Peyer's patch (tissue), 4 donors: ENCODE data around the gene AQP3. TPM values are rescaled to one million over a fixed set of nuclear protein-coding genes. Genes with fewer than 3 reads are reported as not detected.

Source experiments
- DNase-seq, 3 donors: peaks; one replicate each; pipeline ENCODE4 v3.0.0-alpha.2; 2017 to 2019
- H3K27ac ChIP-seq, 4 donors: fragments of 200-600 bp; sonication (generic); one replicate each; pipeline ENCODE4 v1.5.1; 2016 to 2019
- H3K27me3 ChIP-seq, 2 donors: fragments of 200-600 bp; sonication (generic); one replicate each; pipeline ENCODE4 v1.5.1; 2019
- H3K36me3 ChIP-seq, 3 donors: fragments of 200-600 bp; sonication (generic); one replicate each; pipeline ENCODE4 v1.5.1; 2016 to 2019
- H3K4me1 ChIP-seq, 4 donors: fragments of 200-600 bp; sonication (generic); one replicate each; pipeline ENCODE4 v1.5.1; 2016 to 2019
- H3K4me3 ChIP-seq, 4 donors: fragments of 200-600 bp; sonication (generic); 1 replicate in 3 of 4; 2 replicates in 1 of 4; pipeline ENCODE4 v1.5.1; 2016 to 2019; ENCODE audit warnings: mild to moderate bottlenecking in 1 of 4
- H3K9me3 ChIP-seq, 4 donors: fragments of 200-600 bp; sonication (generic); one replicate each; pipeline ENCODE4 v1.5.1; 2016 to 2019; ENCODE audit warnings: mild to moderate bottlenecking in 1 of 4
- CTCF ChIP-seq, 6 experiments: fragments of 450-650 bp in 4 of 6; fragments of 200-600 bp in 2 of 6; sonication (generic) in 1 of 6; IDR thresholded peaks; one replicate each; pipeline ENCODE4 v1.5.1; 2017 to 2019; ENCODE audit warnings: antibody characterized with exemption in 6 of 6, mild to moderate bottlenecking in 3 of 6, moderate library complexity in 1 of 6
- POLR2A ChIP-seq, 2 donors: fragments of 450-650 bp; IDR thresholded peaks; one replicate each; pipeline ENCODE4 v1.5.1; 2017; ENCODE audit warnings: antibody characterized with exemption in 2 of 2, mild to moderate bottlenecking in 2 of 2, moderate library complexity in 2 of 2
- total RNA-seq, 4 donors: library from RNA; depleted of rRNA; stranded (reverse); fragments of >200 nt; gene quantifications; one replicate each; pipeline ENCODE4 v1.1.0, GENCODE V29; 2016

The AQP3 gene
- total RNA-seq, 4 donors from 2014 or later, result 12.4 to 424 (median 260) TPM

GRCh38 chr9:33415501-33416038, 31.8 kb downstream of the AQP3 start:
- H3K4me3 ChIP-seq, result no peak overlapping the region
- DNase-seq, result peak; percentile 80 to 94 (median 92)
- TF ChIP-seq CTCF (IDR thresholded peaks at IDR 0.05) (peak; percentile 21 to 86 (median 74)), POLR2A (IDR thresholded peaks at IDR 0.05) (peak in 1 of 2 donors; percentile 24)
- H3K36me3 ChIP-seq, result no peaks in the 10 kb centered on the region
- H3K27ac ChIP-seq, result peak overlapping the region in 3 of 4 donors; percentile 43 to 81 (median 54)
- H3K27me3 ChIP-seq, result no peaks in the 10 kb centered on the region
- H3K4me1 ChIP-seq, result peaks cover 0 to 36% (median 7%) of the 10 kb centered on the region in 4 donors
- no peaks in the 10 kb centered on the region for H3K9me3 ChIP-seq

DNA sequence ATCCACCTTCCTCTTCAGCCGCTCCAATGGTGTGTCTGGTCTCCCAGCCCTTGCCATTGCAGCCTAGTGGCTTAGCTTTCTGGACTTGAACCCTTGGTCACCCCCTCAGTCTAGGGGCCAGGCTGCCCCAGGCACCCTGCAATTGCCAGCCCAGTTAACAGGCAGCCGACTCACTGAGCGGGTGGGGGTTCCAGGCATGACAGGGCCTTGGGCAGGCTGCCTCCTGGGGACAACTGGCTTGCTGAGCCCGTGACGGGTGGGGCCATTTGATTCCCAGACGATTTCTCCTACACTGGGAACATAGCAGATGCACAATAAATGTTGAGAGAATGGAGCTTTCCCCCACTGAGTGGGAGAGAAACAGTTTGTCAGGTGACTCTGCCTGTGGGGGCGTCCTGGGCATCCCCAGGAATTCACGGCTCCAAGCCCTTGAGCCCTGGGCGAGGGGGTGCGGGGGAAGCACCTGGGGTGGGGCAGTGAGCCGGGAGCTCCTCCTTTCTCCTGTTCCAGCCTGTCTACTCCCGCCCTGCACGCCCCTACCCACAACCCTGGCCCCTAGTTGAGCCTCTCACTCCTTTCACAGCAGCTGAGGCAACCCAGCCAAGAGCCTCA, 32.4 kb downstream of the AQP3 start:
- Histone ChIP-seq H3K27ac (peak overlapping the region in 2 of 4 donors; percentile 43 to 81), H3K9me3 (no peaks in the 10 kb centered on the region), H3K27me3 (no peaks in the 10 kb centered on the region), H3K4me3 (no peak overlapping the region), H3K4me1 (peaks cover 0 to 36% (median 7%) of the 10 kb centered on the region in 4 donors), H3K36me3 (no peaks in the 10 kb centered on the region)
- DNase-seq, result no peak
- TF ChIP-seq POLR2A (IDR thresholded peaks at IDR 0.05) (no peak), CTCF (IDR thresholded peaks at IDR 0.05) (no peak)

DNA sequence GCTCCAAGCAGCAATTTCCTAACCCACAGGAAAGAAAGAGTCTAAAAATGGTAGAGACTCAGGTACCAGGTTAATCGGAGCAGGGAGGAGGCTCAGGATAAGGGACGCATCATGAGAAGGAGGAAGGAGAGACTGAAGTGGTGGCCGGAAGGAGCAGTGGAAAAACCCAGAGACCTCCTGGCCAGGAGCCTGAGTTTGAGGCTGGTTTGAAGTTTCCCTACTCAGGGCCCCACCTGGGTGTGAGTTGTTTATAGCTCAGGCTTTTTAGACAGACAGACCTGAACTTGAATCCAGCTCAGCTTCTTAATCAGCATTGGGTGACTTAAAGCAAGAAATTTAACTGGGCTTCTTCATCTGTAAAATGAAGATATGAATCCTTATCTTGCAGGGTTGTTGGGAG, 33.1 kb downstream of the AQP3 start:
- H3K9me3 ChIP-seq, result no peaks in the 10 kb centered on the region
- no peak for TF ChIP-seq CTCF (IDR thresholded peaks at IDR 0.05)
- TF ChIP-seq POLR2A (IDR thresholded peaks at IDR 0.05), result no peak
- no peak for DNase-seq
- no peaks in the 10 kb centered on the region for H3K27me3 ChIP-seq
- peak overlapping the region in 2 of 4 donors; percentile 43 to 81 for H3K27ac ChIP-seq
- H3K36me3 ChIP-seq, result no peaks in the 10 kb centered on the region
- no peak overlapping the region for H3K4me3 ChIP-seq
- peaks cover 0 to 36% (median 7%) of the 10 kb centered on the region in 4 donors for H3K4me1 ChIP-seq

DNA sequence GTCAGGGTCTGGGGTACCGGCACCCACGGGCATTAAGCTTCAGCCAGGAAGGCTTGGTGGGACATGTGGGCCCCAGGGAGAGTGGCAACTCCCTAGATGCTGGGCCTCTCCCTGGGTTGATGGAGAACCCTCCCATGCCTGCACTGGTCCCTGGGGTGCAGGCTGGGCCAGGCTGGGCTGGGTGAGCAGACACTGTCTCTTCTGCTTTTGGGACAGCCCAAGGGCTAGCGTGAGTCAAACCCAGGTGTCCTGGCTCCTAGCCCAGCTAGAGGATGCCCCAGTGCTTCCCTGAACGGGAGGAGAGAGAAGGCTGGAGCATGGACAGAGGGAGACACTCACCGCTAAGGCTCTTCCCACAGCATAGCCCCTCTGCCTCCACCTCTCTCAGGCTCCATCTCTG, 39.3 kb downstream of the AQP3 start:
- no peaks in the 10 kb centered on the region for H3K36me3 ChIP-seq
- no peak for DNase-seq
- no peak overlapping the region for H3K27ac ChIP-seq
- H3K27me3 ChIP-seq, result no peaks in the 10 kb centered on the region
- H3K4me3 ChIP-seq, result no peak overlapping the region
- no peaks in the 10 kb centered on the region for H3K4me1 ChIP-seq
- TF ChIP-seq CTCF (IDR thresholded peaks at IDR 0.05) (no peak), POLR2A (IDR thresholded peaks at IDR 0.05) (no peak)
- H3K9me3 ChIP-seq, result no peaks in the 10 kb centered on the region

DNA sequence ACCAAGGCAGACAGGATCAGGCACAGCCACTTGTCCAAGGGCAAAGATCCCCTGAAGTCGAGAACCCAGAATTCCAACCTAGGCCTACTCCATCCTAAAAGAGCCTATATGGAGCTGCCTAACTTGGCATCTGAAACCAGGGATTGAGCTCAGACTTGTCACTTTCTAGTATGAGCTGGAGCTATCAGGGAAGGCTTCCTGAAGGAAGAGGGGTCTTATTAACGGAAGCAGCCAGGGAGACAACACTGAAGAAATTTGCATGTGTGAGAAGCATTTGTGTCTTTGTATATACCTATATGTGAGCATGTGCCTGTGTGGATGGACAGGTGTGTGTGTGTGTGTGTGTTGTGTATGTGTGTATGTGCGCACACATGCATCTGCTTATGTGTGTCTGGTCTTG, 40.3 kb downstream of the AQP3 start:
- DNase-seq, result no peak
- H3K27me3 ChIP-seq, result no peaks in the 10 kb centered on the region
- H3K27ac ChIP-seq, result no peak overlapping the region
- H3K36me3 ChIP-seq, result no peaks in the 10 kb centered on the region
- H3K4me1 ChIP-seq, result no peaks in the 10 kb centered on the region
- TF ChIP-seq CTCF (IDR thresholded peaks at IDR 0.05), result no peak
- TF ChIP-seq POLR2A (IDR thresholded peaks at IDR 0.05), result no peak
- no peak overlapping the region for H3K4me3 ChIP-seq
- H3K9me3 ChIP-seq, result no peaks in the 10 kb centered on the region
